GM12872 (cell line): Measurements from ENCODE around the gene YEATS2.

Experiments used
- TF ChIP-seq, protein P1 (sequence below): IDR thresholded peaks from 3 replicates; pipeline ENCODE4 v1.5.1; 2011; ENCODE audit warnings: low read depth, mild to moderate bottlenecking, low read length, moderate library complexity; ENCODE audit not compliant: insufficient read depth

Gene YEATS2

DNA sequence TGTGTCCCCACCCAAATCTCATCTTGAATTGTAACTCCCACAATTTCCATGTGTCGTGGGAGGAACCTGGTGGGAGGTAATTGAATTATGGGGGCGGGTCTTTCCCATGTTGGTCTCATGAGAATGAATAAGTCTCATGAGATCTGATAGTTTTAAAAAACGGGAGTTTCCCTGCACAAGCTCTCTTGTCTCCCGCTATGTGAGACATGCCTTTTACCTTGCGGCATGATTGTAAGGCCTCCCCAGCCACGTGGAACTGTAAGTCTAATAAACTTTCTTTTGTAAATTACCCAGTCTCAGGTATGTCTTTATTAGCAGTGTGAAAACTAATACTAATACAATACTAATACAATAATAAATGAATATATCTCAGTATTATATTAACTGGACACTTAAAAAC is 9.9 kb upstream of the YEATS2 start:
- TF ChIP-seq, protein P1, sequence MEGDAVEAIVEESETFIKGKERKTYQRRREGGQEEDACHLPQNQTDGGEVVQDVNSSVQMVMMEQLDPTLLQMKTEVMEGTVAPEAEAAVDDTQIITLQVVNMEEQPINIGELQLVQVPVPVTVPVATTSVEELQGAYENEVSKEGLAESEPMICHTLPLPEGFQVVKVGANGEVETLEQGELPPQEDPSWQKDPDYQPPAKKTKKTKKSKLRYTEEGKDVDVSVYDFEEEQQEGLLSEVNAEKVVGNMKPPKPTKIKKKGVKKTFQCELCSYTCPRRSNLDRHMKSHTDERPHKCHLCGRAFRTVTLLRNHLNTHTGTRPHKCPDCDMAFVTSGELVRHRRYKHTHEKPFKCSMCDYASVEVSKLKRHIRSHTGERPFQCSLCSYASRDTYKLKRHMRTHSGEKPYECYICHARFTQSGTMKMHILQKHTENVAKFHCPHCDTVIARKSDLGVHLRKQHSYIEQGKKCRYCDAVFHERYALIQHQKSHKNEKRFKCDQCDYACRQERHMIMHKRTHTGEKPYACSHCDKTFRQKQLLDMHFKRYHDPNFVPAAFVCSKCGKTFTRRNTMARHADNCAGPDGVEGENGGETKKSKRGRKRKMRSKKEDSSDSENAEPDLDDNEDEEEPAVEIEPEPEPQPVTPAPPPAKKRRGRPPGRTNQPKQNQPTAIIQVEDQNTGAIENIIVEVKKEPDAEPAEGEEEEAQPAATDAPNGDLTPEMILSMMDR = no peak

DNA sequence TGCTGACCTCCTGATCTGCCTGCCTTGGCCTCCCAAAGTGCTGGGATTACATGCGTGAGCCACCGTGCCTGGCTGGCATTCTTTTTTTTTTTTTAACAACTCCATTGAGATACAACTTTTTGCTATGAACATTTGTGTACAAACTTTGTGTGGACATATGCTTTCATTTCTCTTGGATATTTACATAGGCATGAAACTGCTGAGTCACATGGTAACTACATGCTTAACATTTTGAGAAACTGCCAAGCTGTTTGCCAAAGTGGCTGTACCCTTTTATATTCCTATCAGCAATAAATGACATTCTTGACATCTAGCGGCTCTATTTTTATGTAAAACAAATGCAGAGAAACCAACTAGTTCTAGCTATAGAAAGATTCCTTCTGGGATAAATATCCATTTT is 8.7 kb upstream of the YEATS2 start:
- TF ChIP-seq, protein P1 = no peak

DNA sequence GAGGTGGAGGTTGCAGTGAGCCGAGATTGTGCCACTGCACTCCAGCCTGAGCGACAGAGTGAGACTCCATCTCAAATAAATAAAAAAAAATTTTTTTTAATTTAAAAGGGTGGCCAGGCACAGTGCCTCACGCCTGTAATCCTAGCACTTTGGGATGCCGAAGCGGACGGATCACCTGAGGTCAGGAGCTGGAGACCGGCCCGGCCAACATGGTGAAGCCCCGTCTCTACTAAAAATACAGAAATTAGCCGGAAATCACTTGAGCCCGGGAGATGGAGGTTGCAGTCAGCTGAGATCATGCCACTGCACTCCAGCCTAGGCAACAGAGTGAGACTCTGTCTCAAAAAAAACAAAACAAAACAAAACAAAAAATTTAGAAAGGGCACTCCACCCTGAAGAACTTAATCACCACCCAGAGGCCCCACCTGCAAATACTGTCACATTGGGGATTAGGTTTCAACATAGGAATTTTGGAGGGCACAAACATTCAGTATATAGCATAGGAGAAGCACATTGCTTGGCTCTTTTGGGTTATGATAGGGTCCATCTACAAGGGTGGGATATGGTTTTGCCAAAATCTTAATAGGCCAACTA is 7.1 kb upstream of the YEATS2 start:
- TF ChIP-seq, protein P1 = no peak

DNA sequence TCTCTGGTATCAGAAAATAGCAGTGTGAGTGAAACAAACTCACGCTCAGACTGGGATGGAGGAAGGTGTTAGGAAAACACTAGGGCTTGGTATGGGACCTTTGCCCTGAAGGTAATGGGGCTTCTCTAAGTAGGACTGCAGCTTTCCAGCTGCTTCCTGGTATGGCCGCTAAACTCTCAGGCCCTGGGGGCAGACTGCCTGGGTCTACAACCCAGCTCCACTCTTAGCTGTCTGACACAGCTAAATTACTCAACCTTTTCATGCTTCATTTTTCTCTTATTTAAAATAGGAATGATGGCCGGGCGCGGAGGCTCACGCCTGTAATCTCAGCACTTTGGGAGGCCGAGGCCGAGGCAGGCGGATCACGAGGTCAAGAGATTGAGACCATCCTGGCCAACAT is 5.2 kb upstream of the YEATS2 start:
- TF ChIP-seq, protein P1 = no peak

DNA sequence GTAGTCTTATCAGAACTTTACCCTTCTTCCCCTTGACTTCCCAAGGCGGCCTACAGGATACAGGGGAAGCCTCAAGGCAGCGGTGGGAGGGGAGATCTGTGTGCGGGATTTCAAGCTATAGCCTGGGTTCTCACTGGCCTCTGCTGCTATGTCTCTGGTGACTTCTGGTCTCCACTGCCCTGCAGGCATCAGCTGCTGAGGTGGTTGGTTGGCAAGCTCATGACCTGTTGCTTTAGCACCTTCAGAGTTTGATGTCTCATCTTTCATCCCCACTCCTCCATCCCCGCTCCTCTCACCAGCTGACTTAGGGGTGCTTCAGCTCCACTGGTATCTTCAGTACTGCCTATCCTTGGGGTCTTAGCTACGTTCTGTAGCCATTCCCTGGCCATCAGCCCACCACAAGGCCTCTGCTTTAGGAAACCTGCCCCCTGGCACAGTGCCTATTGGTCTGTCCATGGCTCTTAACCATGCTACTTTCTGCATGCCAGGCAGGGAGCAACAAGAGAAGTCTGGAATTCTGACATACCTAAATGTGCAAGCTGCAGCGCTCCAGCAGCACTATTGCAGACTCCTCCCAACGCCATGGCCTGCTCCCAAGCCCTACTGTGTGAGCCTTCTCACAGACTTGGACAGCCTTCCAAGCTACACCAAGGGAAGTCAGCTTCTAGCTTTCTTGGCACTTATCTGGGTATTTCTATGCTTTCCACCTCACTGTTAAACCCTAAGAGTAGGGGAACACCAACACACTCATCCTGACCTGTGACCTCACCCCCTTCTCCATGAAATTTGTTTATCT is 1.8 kb upstream of the YEATS2 start:
- TF ChIP-seq, protein P1 = no peak

DNA sequence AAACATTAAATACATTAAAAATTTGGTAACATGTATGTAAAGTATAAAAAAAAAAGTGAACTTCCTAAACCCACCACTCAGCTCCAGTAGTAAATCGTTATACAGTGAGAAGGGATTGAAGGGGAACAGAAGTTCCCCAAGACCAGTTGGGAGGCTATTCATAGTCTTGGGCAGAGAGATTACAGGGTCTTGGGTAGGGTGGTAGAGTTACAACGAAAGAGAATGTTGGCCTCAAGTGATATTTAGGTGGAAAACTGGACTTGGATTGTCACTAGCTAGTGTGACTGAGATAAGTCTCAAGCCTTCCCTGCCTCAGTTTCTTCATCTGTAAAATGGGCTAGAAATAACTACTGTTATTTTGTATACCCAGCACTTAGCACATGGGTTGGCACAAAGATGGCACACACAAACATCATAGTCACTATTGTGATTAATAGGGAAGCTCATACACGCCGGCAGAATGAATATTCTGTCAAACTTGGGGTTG is 431 bp upstream of the YEATS2 start:
- TF ChIP-seq, protein P1 = no peak

DNA sequence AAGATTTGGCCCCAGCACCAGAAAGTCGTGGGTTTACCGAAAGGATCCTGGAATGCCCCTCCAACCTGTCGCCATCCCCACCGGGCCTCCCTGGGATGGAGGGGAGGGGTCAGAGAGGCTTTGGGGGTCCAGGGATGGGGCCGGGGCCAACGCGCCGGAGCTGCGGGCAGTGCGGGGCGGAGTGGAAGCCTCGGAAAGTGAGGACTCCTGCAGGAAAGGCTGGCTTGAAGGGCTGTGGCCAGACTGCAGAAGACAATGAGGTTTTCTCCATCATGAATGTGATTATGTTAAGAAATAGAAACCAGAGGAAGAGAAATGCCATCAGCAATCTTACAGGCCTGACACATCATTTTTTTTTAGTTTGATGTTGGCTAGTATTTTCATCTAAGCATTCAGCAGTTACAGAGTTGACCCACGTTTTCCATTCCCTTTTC is 738 bp downstream of the YEATS2 start:
- TF ChIP-seq, protein P1 = no peak
